HepG2 (cell line): ENCODE measurements around the gene TCF20. TPM values are rescaled to one million over a fixed set of nuclear protein-coding genes. Genes with fewer than 3 reads are reported as not detected.
A peak's percentile ranks its signal among the peaks of the same experiment; 100 is the strongest.

Experiments used
- ARNT ChIP-seq: fragments of 450-650 bp; IDR thresholded peaks from 2 replicates; pipeline ENCODE4 v1.6.1; 2017
- CBX5 ChIP-seq: sonication (generic); formaldehyde crosslinking; IDR thresholded peaks from 2 replicates; pipeline ENCODE4 v1.4.0; 2020; ENCODE audit warnings: missing genetic modification reagents, borderline replicate concordance
- HDAC1 ChIP-seq: sonication (generic); formaldehyde crosslinking; IDR thresholded peaks from 2 replicates; pipeline ENCODE4 v1.5.1; 2020; ENCODE audit warnings: mild to moderate bottlenecking, missing genetic modification reagents
- ISL2 ChIP-seq: sonication (generic); formaldehyde crosslinking; IDR thresholded peaks from 2 replicates; pipeline ENCODE4 v1.5.0; 2020; ENCODE audit warnings: missing genetic modification reagents
- NR2F2 ChIP-seq: IDR thresholded peaks from 2 replicates; pipeline ENCODE4 v1.6.1; 2012; ENCODE audit warnings: low read depth, inconsistent platforms, borderline replicate concordance
- RXRA ChIP-seq: sonication (generic); formaldehyde crosslinking; IDR thresholded peaks from 2 replicates; pipeline ENCODE4 v1.5.1; 2020; ENCODE audit warnings: missing genetic modification reagents
- SMC3 ChIP-seq: IDR thresholded peaks from 2 replicates; pipeline ENCODE4 v1.6.1; 2011; ENCODE audit warnings: low read length, improper control_type of control experiment
- SP4 ChIP-seq: sonication (generic); formaldehyde crosslinking; IDR thresholded peaks from 2 replicates; pipeline ENCODE4 v1.8.1; 2023; ENCODE audit warnings: mild to moderate bottlenecking, missing genetic modification reagents
- SPEN ChIP-seq: sonication (generic); formaldehyde crosslinking; IDR thresholded peaks from 2 replicates; pipeline ENCODE4 v1.5.1; 2020; ENCODE audit warnings: low read depth, mild to moderate bottlenecking, missing genetic modification reagents
- ZNF260 ChIP-seq: sonication (generic); formaldehyde crosslinking; IDR thresholded peaks from 2 replicates; pipeline ENCODE4 v1.4.0; 2020; ENCODE audit warnings: missing genetic modification reagents, low read depth, mild to moderate bottlenecking, borderline replicate concordance
- ZNF263 ChIP-seq: sonication (generic); formaldehyde crosslinking; IDR thresholded peaks from 2 replicates; pipeline ENCODE4 v1.4.0; 2020; ENCODE audit warnings: missing genetic modification reagents
- ZNF432 ChIP-seq: sonication (generic); formaldehyde crosslinking; IDR thresholded peaks from 2 replicates; pipeline ENCODE4 v1.5.0; 2020; ENCODE audit warnings: missing genetic modification reagents, mild to moderate bottlenecking, borderline replicate concordance
- ZNF549 ChIP-seq: sonication (generic); formaldehyde crosslinking; IDR thresholded peaks from 2 replicates; pipeline ENCODE4 v1.5.0; 2020; ENCODE audit warnings: missing genetic modification reagents
- polyA plus RNA-seq, 8 experiments: library from polyadenylated mRNA; depleted of rRNA in 3 of 8; stranded (reverse) in 7 of 8; unstranded in 1 of 8; fragments of >200 nt; fragmentation: Illumina TruSeq in 4 of 8; extraction: Trizol in 4 of 8; gene quantifications; 2 replicates each; pipeline versions ENCODE4 v1.2.1 to v1.2.3, GENCODE V29; 2011 to 2016; ENCODE audit warnings: low read depth in 4 of 8, missing spikeins in 1 of 8, mixed read lengths in 1 of 8; ENCODE audit not compliant: insufficient read depth in 1 of 8
- total RNA-seq, 5 experiments: library from RNA; depleted of rRNA; stranded (reverse); fragments of >200 nt; fragmentation: Illumina TruSeq; extraction: Trizol; gene quantifications; 2 replicates each; pipeline ENCODE4 v1.2.3, GENCODE V29; 2016; ENCODE audit warnings: low read depth in 1 of 5
- TF ChIP-seq, protein P1 (sequence below): sonication (generic); formaldehyde crosslinking; IDR thresholded peaks from 2 replicates; pipeline ENCODE4 v1.4.0; 2020; ENCODE audit warnings: missing genetic modification reagents, borderline replicate concordance
- TF ChIP-seq, protein P2 (sequence below): sonication (generic); formaldehyde crosslinking; IDR thresholded peaks from 2 replicates; pipeline ENCODE4 v1.4.0; 2020; ENCODE audit warnings: missing genetic modification reagents, borderline replicate concordance
- TF ChIP-seq, protein P3 (sequence below), 2 experiments: sonication (generic) in 1 of 2; formaldehyde crosslinking in 1 of 2; IDR thresholded peaks; 2 replicates each; pipeline versions ENCODE4 v1.4.0 to v1.6.1; 2016 to 2020; ENCODE audit warnings: borderline replicate concordance in 1 of 2, low read depth in 1 of 2, mild to moderate bottlenecking in 1 of 2, missing genetic modification reagents in 1 of 2
- TF ChIP-seq, protein P4 (sequence below): sonication (generic); formaldehyde crosslinking; IDR thresholded peaks from 2 replicates; pipeline ENCODE4 v1.4.0; 2020; ENCODE audit warnings: missing genetic modification reagents

The TCF20 gene
- total and polyA plus RNA-seq, 2 of the 13 experiments (the other 11 are each of a cell fraction or from before 2014, with no cell fraction given), result 12.8 to 23.7 TPM

DNA sequence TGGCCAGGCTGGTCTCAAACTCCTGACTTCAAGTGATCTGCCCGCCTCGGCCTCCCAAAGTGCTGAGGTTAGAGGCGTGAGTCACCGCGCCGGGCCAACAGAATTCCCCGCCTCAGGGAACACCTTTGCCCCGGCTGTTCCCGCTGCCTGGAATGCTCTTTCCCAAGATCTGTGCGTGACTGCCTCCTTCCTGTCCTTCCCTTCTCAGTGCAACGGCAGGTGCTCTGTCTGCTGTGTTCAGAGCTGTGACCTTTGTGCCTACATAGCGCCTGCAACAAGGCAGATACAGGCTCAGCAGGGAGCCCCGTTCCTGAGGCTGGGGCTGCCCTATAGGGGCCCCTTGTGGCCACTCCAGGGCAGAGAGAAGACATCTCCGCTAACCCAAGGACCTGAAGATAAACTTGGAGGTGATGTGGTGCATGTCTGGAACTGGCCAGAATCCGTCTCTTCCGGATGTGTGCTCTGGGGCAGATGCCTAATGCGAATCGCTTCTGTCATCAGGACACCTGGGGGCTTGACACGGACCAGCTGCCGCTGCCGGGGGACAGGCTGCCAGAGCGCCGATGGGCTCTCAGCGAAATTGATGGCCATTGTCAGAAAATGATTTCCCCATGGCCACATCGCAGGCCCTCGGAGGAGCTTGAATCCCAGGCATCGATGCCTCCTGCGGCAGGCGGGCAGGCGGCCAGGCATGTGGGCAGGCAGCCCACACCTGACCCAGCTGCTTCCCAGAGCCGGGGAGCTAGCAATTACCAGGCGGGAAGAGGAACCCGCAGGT is 43.5 kb upstream of the TCF20 start (continued):
- TF ChIP-seq, protein P1, sequence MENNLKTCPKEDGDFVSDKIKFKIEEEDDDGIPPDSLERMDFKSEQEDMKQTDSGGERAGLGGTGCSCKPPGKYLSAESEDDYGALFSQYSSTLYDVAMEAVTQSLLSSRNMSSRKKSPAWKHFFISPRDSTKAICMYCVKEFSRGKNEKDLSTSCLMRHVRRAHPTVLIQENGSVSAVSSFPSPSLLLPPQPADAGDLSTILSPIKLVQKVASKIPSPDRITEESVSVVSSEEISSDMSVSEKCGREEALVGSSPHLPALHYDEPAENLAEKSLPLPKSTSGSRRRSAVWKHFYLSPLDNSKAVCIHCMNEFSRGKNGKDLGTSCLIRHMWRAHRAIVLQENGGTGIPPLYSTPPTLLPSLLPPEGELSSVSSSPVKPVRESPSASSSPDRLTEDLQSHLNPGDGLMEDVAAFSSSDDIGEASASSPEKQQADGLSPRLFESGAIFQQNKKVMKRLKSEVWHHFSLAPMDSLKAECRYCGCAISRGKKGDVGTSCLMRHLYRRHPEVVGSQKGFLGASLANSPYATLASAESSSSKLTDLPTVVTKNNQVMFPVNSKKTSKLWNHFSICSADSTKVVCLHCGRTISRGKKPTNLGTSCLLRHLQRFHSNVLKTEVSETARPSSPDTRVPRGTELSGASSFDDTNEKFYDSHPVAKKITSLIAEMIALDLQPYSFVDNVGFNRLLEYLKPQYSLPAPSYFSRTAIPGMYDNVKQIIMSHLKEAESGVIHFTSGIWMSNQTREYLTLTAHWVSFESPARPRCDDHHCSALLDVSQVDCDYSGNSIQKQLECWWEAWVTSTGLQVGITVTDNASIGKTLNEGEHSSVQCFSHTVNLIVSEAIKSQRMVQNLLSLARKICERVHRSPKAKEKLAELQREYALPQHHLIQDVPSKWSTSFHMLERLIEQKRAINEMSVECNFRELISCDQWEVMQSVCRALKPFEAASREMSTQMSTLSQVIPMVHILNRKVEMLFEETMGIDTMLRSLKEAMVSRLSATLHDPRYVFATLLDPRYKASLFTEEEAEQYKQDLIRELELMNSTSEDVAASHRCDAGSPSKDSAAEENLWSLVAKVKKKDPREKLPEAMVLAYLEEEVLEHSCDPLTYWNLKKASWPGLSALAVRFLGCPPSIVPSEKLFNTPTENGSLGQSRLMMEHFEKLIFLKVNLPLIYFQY (CRISPR knock-in tag), result 0 out of 2 replicates have a peak, but pooled peaks have one; percentile 44
- TF ChIP-seq ARNT (no peak), ZNF549 (CRISPR knock-in tag) (no peak; the same call in 1 of the 2 replicates), RXRA (CRISPR knock-in tag) (peak; percentile 98), SP4 (CRISPR knock-in tag) (0 out of 2 replicates have a peak, but pooled peaks have one; percentile 40), NR2F2 (0 out of 2 replicates have a peak, but pooled peaks have one; percentile 26), ISL2 (CRISPR knock-in tag) (peak; percentile 50; the same call in 1 of the 2 replicates), CBX5 (CRISPR knock-in tag) (peak; percentile 98), HDAC1 (CRISPR knock-in tag) (peak; percentile 93), ZNF263 (peak; percentile 66), ZNF260 (no peak), SMC3 (peak; percentile 57), ZNF432 (no peak), SPEN (CRISPR knock-in tag) (peak; percentile 72; the same call in 1 of the 2 replicates)
- TF ChIP-seq, protein P2, sequence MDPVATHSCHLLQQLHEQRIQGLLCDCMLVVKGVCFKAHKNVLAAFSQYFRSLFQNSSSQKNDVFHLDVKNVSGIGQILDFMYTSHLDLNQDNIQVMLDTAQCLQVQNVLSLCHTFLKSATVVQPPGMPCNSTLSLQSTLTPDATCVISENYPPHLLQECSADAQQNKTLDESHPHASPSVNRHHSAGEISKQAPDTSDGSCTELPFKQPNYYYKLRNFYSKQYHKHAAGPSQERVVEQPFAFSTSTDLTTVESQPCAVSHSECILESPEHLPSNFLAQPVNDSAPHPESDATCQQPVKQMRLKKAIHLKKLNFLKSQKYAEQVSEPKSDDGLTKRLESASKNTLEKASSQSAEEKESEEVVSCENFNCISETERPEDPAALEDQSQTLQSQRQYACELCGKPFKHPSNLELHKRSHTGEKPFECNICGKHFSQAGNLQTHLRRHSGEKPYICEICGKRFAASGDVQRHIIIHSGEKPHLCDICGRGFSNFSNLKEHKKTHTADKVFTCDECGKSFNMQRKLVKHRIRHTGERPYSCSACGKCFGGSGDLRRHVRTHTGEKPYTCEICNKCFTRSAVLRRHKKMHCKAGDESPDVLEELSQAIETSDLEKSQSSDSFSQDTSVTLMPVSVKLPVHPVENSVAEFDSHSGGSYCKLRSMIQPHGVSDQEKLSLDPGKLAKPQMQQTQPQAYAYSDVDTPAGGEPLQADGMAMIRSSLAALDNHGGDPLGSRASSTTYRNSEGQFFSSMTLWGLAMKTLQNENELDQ, result no peak
- TF ChIP-seq, protein P3, sequence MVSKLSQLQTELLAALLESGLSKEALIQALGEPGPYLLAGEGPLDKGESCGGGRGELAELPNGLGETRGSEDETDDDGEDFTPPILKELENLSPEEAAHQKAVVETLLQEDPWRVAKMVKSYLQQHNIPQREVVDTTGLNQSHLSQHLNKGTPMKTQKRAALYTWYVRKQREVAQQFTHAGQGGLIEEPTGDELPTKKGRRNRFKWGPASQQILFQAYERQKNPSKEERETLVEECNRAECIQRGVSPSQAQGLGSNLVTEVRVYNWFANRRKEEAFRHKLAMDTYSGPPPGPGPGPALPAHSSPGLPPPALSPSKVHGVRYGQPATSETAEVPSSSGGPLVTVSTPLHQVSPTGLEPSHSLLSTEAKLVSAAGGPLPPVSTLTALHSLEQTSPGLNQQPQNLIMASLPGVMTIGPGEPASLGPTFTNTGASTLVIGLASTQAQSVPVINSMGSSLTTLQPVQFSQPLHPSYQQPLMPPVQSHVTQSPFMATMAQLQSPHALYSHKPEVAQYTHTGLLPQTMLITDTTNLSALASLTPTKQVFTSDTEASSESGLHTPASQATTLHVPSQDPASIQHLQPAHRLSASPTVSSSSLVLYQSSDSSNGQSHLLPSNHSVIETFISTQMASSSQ (IDR thresholded peaks at IDR 0.05; ENCODE audit: low read depth), result no peak
- TF ChIP-seq, protein P3 (CRISPR knock-in tag; IDR thresholded peaks at IDR 0.05; ENCODE audit: borderline replicate concordance), result 0 out of 2 replicates have a peak, but pooled peaks have one; percentile 54
- TF ChIP-seq, protein P4, sequence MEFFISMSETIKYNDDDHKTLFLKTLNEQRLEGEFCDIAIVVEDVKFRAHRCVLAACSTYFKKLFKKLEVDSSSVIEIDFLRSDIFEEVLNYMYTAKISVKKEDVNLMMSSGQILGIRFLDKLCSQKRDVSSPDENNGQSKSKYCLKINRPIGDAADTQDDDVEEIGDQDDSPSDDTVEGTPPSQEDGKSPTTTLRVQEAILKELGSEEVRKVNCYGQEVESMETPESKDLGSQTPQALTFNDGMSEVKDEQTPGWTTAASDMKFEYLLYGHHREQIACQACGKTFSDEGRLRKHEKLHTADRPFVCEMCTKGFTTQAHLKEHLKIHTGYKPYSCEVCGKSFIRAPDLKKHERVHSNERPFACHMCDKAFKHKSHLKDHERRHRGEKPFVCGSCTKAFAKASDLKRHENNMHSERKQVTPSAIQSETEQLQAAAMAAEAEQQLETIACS (CRISPR knock-in tag), result no peak
